ENCODE results near the gene TMEM165.
A peak's percentile ranks its signal among the peaks of the same experiment; 100 is the strongest.

The TMEM165 gene

DNA sequence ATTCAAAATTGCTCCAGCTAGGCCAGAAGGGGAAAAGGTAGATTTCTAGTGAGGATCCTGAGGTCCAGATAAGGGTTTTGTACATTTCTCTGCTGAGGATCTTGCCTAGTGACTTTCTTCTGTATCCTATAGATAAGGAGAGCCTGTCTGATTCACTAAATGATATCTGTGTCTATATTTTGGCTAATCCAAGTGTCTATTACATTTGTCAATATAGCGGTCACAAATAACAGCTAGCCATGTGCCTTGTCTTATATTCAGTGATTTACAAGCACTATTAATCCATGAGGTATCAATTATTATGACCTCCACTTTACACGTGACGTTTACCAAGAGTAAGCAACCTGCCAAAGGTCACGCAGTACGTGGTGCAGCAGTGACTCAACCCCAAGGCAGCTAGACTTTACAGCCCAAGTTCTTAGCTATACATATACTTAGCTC lies 41.6 kb downstream of the TMEM165 start:
- no peak overlapping the region for H3K4me3 ChIP-seq (ENCODE audit: low read depth, low read length)
- TF ChIP-seq, protein P1, sequence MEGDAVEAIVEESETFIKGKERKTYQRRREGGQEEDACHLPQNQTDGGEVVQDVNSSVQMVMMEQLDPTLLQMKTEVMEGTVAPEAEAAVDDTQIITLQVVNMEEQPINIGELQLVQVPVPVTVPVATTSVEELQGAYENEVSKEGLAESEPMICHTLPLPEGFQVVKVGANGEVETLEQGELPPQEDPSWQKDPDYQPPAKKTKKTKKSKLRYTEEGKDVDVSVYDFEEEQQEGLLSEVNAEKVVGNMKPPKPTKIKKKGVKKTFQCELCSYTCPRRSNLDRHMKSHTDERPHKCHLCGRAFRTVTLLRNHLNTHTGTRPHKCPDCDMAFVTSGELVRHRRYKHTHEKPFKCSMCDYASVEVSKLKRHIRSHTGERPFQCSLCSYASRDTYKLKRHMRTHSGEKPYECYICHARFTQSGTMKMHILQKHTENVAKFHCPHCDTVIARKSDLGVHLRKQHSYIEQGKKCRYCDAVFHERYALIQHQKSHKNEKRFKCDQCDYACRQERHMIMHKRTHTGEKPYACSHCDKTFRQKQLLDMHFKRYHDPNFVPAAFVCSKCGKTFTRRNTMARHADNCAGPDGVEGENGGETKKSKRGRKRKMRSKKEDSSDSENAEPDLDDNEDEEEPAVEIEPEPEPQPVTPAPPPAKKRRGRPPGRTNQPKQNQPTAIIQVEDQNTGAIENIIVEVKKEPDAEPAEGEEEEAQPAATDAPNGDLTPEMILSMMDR (IDR thresholded peaks at IDR 0.05; ENCODE audit: insufficient read depth, low read depth, low read length, missing control alignments), result no peak
- DNase-seq (ENCODE audit: low read depth), result no peak

DNA sequence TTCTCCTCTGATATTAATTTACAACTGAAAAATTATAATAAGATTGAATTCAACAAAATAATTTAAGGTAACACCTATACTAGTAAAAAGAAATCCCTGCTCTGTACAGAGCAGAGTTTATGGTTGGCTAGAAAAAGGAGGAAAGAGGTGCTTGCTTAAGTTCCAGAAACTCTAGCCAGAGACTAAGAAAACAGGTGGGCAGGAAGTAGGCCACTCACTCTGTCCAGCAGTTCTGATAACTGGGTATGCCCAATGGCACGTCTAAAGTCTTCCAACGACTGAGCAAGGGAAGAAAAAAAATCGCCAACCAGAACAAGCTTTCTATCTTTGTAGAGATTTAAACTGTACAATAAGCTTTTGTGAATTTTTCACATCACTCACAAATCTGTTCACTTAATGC lies 42.1 kb downstream of the TMEM165 start:
- no peak for DNase-seq (ENCODE audit: low read depth)
- no peak overlapping the region for H3K4me3 ChIP-seq (ENCODE audit: low read depth, low read length)
- TF ChIP-seq, protein P1 (IDR thresholded peaks at IDR 0.05; ENCODE audit: insufficient read depth, low read depth, low read length, missing control alignments), result no peak

DNA sequence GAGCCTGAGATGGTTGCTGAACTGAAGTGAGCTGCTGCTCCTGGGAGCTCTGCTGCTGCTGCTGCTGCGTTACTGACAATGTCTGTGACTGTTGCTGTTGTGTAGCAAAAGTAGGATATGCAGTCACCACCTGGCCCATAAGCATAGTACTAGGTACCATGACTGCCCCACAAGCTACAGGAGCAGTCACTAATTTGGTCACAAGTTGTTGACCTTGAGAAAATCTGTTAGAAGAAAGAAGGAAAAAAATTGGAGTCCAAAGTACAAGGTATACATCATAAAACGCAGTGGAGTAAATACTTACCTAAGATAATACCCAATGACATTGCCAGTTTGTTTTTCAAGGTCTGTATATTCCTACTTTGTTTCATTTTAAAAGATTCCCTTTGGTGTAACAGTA lies 42.6 kb downstream of the TMEM165 start:
- TF ChIP-seq, protein P1 (IDR thresholded peaks at IDR 0.05; ENCODE audit: insufficient read depth, low read depth, low read length, missing control alignments), result no peak
- no peak for DNase-seq (ENCODE audit: low read depth)
- H3K4me3 ChIP-seq (ENCODE audit: low read depth, low read length), result no peak overlapping the region

DNA sequence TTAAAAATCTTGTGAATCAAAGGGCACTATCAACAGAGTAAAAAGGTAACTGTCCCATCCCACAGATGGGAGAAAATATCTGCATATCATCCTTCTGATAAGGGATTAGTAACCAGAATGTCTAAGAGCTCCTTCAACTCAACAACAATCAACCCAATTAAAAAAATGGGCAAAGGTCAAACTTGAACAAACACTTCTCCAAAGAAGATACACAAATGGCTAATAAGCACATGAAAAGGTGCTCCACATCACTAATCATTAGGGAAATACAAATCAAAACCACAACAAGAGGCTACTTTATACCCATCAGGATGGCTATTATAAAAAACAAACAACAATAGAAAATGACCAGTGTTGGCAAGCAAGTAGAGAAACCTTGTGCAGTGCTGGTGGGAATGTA lies 43.3 kb downstream of the TMEM165 start:
- TF ChIP-seq, protein P1 (IDR thresholded peaks at IDR 0.05; ENCODE audit: insufficient read depth, low read depth, low read length, missing control alignments), result no peak
- DNase-seq (ENCODE audit: low read depth), result no peak
- H3K4me3 ChIP-seq (ENCODE audit: low read depth, low read length), result no peak overlapping the region

DNA sequence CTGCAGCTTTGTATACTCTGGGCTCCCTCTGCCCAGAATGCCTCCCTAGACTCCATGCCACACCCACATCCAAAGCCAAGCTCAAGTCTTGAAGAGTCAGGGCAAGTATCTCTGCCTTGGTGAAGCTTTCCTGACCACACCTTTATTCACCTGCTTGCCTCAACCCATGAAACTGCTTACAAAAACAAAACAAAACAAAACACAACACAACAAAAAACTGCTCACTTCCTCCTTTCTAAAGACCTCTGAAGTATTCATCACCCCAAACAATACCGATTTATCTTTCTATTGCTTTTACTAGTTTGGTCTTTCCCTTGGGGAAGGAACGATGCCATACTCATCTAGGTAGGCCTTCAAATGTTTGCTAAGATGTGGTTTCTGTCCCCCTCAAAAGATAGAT lies 45.0 kb downstream of the TMEM165 start:
- no peak overlapping the region for H3K4me3 ChIP-seq (ENCODE audit: low read depth, low read length)
- peak; percentile 31 for DNase-seq (ENCODE audit: low read depth)
- TF ChIP-seq, protein P1 (IDR thresholded peaks at IDR 0.05; ENCODE audit: insufficient read depth, low read depth, low read length, missing control alignments), result no peak

DNA sequence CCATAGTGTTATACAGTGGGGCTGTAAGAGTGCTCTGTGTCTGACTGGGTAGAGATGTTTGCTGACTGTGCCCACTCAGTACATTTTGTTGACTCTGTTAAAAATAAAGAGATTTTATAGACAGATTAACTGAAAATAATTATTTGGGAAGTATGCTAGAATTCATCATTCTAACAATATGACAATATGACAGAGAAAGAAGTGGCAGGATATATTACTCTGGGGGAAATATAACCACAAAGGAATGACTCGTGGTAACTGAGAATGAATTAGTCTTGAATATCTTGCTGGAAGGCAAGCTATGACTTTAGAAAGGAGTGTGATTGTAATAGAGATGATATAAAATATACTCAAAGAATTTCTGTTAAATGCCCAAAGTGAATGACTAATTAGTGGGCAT lies 46.8 kb downstream of the TMEM165 start:
- DNase-seq (ENCODE audit: low read depth), result no peak
- H3K4me3 ChIP-seq (ENCODE audit: low read depth, low read length), result no peak overlapping the region
- TF ChIP-seq, protein P1 (IDR thresholded peaks at IDR 0.05; ENCODE audit: insufficient read depth, low read depth, low read length, missing control alignments), result no peak

DNA sequence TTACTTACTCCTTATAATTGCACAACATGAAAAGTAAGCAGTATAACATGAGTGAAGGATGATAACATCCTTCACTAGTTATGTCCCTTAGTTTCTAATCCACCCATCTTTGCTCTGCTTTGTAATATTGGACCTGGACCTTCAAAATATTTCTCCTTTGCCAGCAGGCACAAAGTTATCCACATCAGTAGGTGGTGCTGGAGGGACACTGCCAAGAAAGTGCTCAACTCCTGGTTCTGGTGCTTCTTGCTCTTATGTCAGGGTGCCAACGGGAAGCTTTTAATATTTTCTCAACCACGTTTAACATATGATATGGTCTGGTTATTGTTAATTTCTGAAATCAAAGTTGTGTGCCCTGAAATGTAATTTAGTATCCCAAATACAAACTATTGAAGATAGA lies 49.1 kb downstream of the TMEM165 start:
- DNase-seq (ENCODE audit: low read depth), result peak; percentile 12
- H3K4me3 ChIP-seq (ENCODE audit: low read depth, low read length), result no peak overlapping the region
- TF ChIP-seq, protein P1 (IDR thresholded peaks at IDR 0.05; ENCODE audit: insufficient read depth, low read depth, low read length, missing control alignments), result peak; percentile 29

Data from GM12865 (cell line).